ENCODE results near the gene RBPMS2.
"Not testable (repeated sequence)": the region's sequence is repeated elsewhere in the genome, so short reads cannot be mapped to it uniquely, and the experiment has no call there.

The RBPMS2 gene

GRCh38 chr15:64775551-64776401 lies at the start of gene RBPMS2:
RBPMS2 (minus strand) TSS chr15:64775589; CDS start chr15:64775319, 270 bp downstream.
- ATAC-seq, result no peak

- no peak for ATAC-seq
These were observed 49.6 kb upstream of the RBPMS2 start for GRCh38 chr15:64824929-64825430.

GRCh38 chr15:64816452-64816851 lies 41.1 kb upstream of the RBPMS2 start:
- no peak for ATAC-seq

GRCh38 chr15:64814965-64815364 lies 39.6 kb upstream of the RBPMS2 start:
- ATAC-seq, result not testable (repeated sequence)

- not testable (repeated sequence) for ATAC-seq
These were observed 38.9 kb upstream of the RBPMS2 start for GRCh38 chr15:64814283-64814682.

- no peak for ATAC-seq
These were observed 37.7 kb upstream of the RBPMS2 start for GRCh38 chr15:64813075-64813474.

- ATAC-seq, result no peak
These were observed 35.3 kb upstream of the RBPMS2 start for GRCh38 chr15:64810497-64811326.

GRCh38 chr15:64809649-64810496 lies 34.5 kb upstream of the RBPMS2 start:
- ATAC-seq, result peak; percentile 67 to 72

- ATAC-seq, result no peak
These were observed 33.5 kb upstream of the RBPMS2 start for GRCh38 chr15:64808785-64809453.

GRCh38 chr15:64807751-64808222 lies 32.4 kb upstream of the RBPMS2 start:
- ATAC-seq, result no peak

GRCh38 chr15:64807051-64807749 lies 31.8 kb upstream of the RBPMS2 start:
- no peak for ATAC-seq

GRCh38 chr15:64806509-64806908 lies 31.1 kb upstream of the RBPMS2 start:
- ATAC-seq, result no peak

GRCh38 chr15:64804619-64805018 lies 29.2 kb upstream of the RBPMS2 start:
- ATAC-seq, result no peak

- ATAC-seq, result no peak
These were observed 28.1 kb upstream of the RBPMS2 start for GRCh38 chr15:64803526-64803925.

- ATAC-seq, result no peak
These were observed 25.1 kb upstream of the RBPMS2 start for GRCh38 chr15:64800476-64800875.

- ATAC-seq, result not testable (repeated sequence)
These were observed 23.5 kb upstream of the RBPMS2 start for GRCh38 chr15:64798905-64799304.

GRCh38 chr15:64795921-64796320 lies 20.5 kb upstream of the RBPMS2 start:
- ATAC-seq, result not testable (repeated sequence)

GRCh38 chr15:64795299-64795698 lies 19.9 kb upstream of the RBPMS2 start:
- ATAC-seq, result not testable (repeated sequence)

GRCh38 chr15:64792282-64792681 lies 16.9 kb upstream of the RBPMS2 start:
- no peak for ATAC-seq

- no peak for ATAC-seq
These were observed 16.0 kb upstream of the RBPMS2 start for GRCh38 chr15:64791401-64791800.

GRCh38 chr15:64783796-64784195 lies 8.4 kb upstream of the RBPMS2 start:
- ATAC-seq, result no peak

All from activated CD4-positive, CD25-positive, alpha-beta regulatory T cell treated with anti-CD3 and anti-CD28 coated beads, Interleukin-2, amount 50 U/mL, for 24 hours (primary cell).